ENCODE data around the gene CRACR2B.

The CRACR2B gene

GRCh38 chr11:854601-855329 lies 27.0 kb downstream of the CRACR2B start:
- DNase-seq (ENCODE audit: low read depth), result no peak

DNA sequence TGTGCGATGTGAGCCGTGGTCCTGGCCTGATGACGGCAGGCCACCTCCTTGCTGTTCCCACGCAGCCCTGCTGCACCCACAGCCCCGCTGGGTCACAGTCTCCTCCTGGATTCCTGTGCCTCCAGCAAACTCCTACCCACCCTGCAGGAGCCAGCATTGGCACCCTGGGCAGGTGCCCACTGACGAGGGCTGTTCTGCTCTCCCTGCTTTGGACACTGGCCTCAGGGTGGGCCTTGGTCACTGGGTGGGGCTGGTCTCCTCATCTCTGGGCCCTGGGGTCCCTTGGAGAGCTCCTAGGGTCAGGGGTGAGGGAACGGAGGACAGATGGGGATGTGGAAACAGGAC lies 27.6 kb downstream of the CRACR2B start:
- no peak for DNase-seq (ENCODE audit: low read depth)

- DNase-seq (ENCODE audit: low read depth), result no peak
Observed at GRCh38 chr11:855796-856195, 28.1 kb downstream of the CRACR2B start.

DNA sequence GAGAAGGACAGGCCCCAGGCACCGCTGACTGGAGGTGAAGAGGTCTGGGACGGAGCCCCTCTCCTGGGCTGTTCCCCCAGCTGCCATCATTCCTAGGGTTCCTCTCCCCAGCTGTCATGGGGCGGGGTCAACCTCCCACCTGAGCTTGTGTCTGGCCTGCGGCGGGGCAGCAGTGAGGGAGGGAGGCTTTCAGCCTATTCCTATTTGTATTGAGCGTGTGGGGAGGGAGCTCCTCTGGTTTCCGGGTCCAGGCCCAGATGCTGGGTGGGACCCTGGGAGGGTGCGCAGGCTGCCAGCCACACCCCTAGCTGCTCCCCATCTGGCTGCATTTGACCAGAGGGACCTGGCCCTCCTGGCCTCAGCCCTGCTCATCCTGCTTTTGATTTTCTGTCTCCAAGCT lies 28.7 kb downstream of the CRACR2B start:
- no peak for DNase-seq (ENCODE audit: low read depth)

DNA sequence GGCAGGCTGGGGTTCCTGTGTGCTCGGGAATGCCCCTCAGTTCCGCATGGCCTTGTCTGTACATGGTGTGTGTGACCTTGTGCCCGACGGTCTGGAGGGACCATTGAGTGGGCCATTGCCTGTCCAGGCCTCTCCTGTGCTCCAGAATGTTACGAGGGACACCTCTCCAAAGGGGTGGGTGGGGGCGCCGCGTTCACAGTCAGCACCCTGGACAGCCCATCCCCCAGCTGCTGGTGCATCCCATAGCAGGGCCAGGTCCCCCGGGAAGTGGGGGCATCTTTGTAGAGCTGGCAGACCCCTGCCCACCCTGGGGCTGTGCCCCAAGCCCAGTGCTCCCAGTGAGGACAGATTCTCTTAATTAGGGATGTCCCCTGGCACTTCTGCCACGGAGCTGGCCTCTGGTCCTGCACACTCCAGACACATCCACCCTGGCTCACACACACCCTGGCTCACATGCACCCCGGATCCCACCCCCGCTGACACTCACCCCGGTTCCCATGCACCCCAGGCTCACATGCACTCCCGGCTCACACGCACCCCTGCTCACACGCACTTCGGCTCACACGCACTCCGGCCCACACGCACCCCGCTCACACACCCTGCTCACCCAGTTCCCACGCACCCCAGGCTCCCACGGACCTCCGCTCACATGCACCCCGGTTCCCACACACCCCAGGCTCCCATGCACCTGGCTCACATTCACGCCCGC lies 30.5 kb downstream of the CRACR2B start:
- no peak for DNase-seq (ENCODE audit: low read depth)

DNA sequence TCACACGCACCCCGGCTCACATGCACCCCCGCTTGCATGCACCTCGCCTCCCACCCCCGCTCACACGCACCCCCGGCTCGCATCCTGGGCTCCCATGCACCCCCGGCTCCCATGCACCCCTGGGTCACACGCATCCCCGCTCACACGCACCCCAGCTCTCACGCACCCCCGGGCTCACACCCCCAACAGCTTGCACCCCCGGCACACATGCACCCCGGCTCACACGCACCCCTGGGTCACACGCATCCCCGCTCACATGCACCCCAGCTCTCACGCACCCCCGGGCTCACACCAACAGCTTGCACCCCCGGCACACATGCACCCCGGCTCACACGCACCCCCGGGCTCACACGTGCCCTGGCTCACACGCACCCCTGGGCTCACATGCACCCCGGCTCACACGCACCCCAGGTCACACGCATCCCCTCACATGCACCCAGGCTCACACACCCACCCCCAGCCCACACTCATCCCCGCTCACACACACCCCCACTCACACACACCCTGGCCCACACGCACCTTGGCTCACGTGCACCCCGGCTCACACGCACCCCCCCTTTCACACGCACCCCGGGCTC lies 31.1 kb downstream of the CRACR2B start:
- DNase-seq (ENCODE audit: low read depth), result no peak

DNA sequence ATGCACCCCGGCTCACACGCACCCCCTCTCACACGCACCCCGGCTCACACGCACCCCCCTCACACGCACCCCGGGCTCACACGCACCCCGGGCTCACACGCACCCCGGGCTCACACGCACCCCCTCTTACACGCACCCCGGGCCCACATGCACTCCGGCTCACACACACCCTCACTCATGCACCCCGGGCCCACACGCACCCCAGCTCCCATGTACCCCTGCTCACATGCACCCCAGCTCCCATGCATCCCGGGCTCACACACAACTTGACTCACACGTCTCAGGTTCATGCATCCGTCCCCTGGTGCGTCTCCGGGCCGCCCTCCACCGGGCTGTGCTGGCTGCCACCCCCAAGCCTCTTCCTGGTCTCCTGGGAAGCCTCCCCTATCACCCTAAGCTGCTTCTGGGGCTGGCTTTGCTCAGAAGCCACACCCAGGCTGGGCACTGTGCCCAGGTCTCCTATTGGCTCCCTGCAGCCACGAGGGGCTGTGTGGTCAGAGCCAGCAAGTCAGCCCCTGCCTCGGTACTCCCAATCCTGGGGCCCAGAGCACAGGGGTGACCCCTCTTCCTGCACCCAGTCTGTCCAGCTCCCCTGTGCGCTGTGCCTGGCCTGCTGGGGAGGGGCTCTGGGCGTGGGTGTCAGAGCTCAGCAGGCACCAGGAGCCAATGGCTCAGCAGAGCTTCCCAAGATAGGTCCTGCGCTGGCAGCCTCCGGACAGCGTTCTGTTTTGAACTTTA lies 31.8 kb downstream of the CRACR2B start:
- DNase-seq (ENCODE audit: low read depth), result no peak

DNA sequence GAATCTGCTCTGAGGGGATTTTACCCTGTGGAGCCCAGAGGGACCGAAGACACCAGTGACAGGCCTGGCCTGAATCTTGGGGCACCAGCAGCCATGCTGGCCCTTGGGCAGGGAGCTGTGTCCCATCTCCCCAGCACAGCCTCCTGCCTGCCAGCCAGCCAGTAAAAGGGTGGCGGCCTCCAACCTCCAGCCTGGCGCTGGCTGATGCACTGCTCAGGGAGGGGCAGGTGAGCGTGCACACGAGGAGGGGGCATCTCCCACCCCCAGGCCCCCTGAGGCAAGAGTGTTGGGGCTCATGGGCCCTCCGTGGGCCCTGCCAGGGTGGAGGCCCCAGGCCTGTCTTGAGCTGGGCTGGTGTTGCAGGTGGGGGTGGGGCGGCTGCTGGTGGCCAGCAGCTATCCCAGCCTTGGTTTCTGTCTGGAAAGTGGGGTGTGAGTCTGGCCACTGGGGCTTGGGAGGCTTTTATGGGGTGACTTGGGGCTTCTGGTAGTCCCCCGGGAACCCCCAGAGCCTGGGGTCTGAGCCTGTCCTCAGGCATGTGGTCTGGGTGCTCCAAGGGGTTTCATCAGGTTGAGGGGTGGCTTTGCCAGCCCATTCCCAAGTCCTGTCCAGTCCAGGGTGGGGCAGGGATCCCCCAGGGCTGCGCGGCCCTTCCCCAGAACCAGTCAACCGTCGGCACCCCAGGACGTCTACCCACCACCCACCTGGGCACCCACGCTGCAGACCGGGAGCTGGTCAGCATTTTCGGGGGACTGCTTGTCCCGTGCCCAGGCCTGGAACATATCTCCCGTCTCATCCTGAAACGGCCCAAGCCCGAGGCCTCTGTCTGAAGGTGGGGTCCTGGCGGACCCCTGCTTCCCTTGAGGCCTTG lies 32.8 kb downstream of the CRACR2B start:
- no peak for DNase-seq (ENCODE audit: low read depth)

DNA sequence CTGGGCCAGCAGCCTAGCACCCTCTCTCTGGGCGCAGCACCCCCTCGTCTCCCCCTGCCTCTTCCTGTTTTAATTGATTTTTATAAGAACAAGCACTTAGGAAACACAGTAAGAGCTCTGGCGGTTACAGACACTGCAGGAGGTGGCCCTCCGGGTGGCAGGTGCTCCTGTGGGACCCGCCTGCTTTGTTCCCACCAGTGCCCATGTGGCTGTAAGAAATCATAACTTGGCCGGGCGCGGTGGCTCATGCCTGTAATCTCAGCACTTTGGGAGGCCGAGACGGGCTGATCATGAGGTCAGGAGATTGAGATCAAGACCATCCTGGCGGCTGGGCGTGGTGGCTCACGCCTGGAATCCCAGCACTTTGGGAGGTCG lies 33.4 kb downstream of the CRACR2B start:
- no peak for DNase-seq (ENCODE audit: low read depth)

- no peak for DNase-seq (ENCODE audit: low read depth)
Observed at GRCh38 chr11:862081-862661, 34.5 kb downstream of the CRACR2B start.

GRCh38 chr11:862696-863022 lies 34.9 kb downstream of the CRACR2B start:
- DNase-seq (ENCODE audit: low read depth), result no peak

DNA sequence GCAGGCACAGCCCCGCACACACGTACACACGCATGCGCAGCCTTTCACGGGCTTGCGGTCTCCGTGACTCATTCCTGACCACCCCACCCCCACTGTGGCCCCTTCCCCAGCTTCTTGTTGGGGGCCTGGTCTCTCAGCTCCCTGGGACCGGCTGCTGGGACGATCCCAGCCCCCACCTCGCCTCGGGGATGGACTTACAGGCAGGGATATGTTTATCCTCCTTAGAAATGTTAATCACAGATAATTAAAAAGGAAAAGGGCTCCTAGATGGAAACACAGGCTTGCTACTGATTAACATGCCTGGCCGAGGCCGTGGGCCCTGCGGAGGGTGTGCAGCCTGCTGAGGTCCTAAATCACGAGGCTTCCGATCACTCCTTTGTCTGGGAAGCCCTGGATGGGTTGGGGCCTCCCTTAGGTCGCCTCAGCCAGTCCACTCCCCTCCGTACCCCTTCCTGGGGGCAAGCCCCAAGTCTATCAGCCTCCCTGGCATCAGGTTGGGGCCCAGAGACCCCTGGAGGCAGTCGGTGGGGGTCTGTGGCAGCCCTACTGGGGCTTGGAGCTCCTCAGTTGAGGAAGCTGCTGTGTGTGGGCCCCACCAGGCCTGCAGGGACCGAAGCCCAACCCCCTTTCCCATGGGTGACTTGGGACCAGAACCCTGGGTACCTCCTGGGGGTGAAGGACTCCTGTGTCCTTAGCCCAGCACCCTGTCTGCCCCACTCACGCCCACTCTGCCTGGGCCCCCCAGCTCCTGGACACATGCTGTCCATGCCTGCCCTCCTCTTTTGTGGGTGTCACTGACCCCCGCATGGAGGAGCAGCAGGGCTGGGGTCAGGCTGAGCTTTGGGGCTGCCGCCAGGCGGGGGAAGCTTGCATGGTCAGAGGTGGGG lies 35.5 kb downstream of the CRACR2B start:
- no peak for DNase-seq (ENCODE audit: low read depth)

DNA sequence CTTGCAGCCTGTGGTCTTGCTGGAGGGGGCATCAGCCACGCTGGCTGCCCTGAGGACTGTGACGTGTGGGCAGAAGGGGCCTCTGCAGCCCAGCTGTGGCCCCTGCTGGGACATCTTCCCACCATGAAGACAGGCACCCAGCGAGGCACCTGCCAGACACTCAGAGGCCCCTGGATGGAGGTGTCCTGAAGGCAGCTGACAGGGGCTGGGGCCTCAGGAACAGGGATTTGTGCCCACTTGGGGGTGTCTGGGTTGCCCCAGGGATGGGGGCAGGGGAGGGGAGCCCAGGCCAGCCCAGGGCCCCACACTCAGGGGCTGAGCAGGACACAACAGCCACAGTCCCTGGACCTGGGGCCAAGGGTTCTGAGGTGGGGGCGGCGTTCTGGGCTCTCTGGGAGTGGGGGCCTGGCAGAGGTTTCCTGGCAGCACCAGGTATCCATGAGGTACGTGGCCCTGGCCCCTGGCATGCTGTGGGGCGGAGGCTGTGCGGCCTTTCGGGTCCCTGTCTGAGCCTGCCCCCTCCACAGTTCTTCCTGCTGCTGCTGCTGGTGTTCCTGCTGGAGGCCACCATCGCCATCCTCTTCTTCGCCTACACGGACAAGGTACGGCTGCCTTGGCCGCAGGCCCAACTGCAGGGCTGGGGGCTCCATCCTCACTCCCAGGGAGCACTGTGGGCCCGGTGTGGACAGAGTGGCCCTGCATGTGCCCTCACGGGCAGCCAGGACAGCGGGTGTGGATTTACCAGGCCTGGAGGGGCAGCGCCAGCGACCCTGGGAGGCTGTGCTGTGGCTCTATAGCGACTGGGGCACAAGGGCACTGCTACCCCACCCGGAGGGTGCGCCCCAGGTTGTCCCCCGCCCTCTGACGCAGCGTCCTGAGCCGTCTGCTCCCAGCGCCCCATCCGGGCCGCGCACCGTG lies 36.5 kb downstream of the CRACR2B start:
- no peak for DNase-seq (ENCODE audit: low read depth)

DNA sequence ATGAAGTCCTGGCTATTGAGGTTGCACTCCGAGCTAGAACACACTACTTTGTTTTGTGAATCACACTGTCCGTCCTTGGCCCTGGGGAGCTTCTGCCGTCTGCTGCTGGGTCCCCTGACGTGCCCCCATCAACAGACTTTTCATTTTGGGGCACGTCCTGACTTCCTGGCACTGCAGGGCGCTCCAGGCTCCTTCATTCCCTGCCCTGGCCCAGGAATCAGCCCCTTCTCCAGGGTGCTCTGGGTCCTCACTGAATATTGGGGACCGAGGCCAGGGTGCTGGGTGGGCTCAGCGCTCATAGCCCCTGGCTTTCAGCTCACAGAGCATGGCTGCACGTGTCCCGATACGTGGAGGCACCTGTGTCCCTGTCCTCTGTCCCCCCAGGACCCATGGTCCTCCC lies 37.2 kb downstream of the CRACR2B start:
- no peak for DNase-seq (ENCODE audit: low read depth)

GRCh38 chr11:865462-866430 lies 38.0 kb downstream of the CRACR2B start:
- no peak for DNase-seq (ENCODE audit: low read depth)

- DNase-seq (ENCODE audit: low read depth), result no peak
Observed at GRCh38 chr11:866481-866880, 38.8 kb downstream of the CRACR2B start.

DNA sequence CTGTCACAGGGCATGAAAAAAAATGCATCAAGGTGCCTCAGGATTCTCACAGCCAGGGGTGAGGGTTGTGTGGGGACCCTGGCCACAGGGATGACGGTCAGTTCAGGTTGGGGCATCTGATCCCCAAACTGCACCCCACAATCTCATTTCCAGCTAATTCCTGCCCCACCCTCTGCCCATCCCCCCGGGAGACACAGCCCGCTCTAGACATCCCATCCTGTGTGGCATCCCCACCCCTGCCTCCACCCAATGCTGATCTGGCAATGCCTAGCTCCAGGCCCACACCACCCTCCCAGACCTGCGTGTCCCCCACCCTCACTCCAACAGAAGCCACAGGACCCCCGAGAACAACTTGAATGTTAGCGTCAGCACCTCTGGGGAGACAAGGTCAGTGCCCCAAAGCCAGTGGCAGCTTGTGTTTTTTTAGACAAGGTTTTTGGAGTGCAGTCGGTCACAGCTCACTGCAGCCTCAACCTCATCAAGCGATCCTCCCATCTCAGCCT lies 40.2 kb downstream of the CRACR2B start:
- no peak for DNase-seq (ENCODE audit: low read depth)

DNA sequence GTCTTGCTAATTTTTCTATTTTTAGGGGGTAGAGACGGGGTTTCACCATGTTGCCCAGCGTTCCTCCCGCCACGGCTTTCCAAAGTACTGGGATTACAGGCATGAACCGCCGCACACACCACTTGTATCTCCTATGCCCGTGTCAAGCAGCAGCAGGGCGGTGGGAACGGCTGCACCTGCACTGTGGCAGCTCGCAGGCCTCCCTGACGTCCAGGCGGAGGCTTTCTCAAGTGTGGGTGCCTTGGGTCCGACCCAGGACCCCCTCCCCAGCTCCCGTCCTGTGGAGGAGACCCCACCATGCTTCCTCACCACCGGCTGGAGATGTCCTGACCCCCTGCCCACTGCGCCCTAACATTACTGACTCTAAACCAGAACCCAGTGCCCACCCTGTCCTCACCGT lies 40.7 kb downstream of the CRACR2B start:
- DNase-seq (ENCODE audit: low read depth), result no peak
